Renal cortex interstitium (tissue), 11 donors: ENCODE results near the gene C6orf136. TPM values are rescaled to one million over a fixed set of nuclear protein-coding genes. Genes with fewer than 3 reads are reported as not detected.

Experiments used
- DNase-seq, 11 donors: peaks; one replicate each; pipeline ENCODE4 v3.0.0-alpha.2; 2013; ENCODE audit warnings: low read depth in 9 of 11, low spot score in 4 of 11; ENCODE audit errors: extremely low read depth in 1 of 11
- polyA plus RNA-seq, 3 donors: library from polyadenylated mRNA; unstranded; fragments of 120-200 nt; gene quantifications; one replicate each; pipeline ENCODE4 v1.2.1, GENCODE V29; 2013; ENCODE audit not compliant: insufficient read length in 3 of 3

Gene C6orf136
- polyA plus RNA-seq, 3 donors, result 18.2 to 29.8 (median 18.6) TPM

- no peak for DNase-seq
These were observed 53.4 kb downstream of the C6orf136 start for GRCh38 chr6:30700340-30700739.

Other genes starting within 250 kb of the C6orf136 start
- 100 to 1,000 TPM in 2 of 3 donors, 10 to 100 TPM in 1; 93.8 to 126 (median 103) TPM for gene HLA-E, start 157.6 kb upstream of the C6orf136 start, polyA plus RNA-seq
- gene GNL1, start 90.6 kb upstream of the C6orf136 start, polyA plus RNA-seq, result 100 to 1,000 TPM in 1 of 3 donors, 10 to 100 TPM in 2; 85.3 to 112 (median 98.3) TPM
- gene PRR3, start 89.8 kb upstream of the C6orf136 start, polyA plus RNA-seq, result 10 to 100 TPM; 30.2 to 36.8 (median 32.0) TPM
- 10 to 100 TPM; 68.1 to 74.4 (median 72.5) TPM for gene ABCF1, start 75.7 kb upstream of the C6orf136 start, polyA plus RNA-seq
- 10 to 100 TPM; 49.1 to 56.9 (median 50.0) TPM for gene PPP1R10, start 29.9 kb upstream of the C6orf136 start, polyA plus RNA-seq
- gene MRPS18B, start 29.3 kb upstream of the C6orf136 start, polyA plus RNA-seq, result 10 to 100 TPM; 60.6 to 67.9 (median 62.2) TPM
- gene ATAT1, start 20.3 kb upstream of the C6orf136 start, polyA plus RNA-seq, result 10 to 100 TPM; 39.9 to 60.5 (median 43.3) TPM
- 10 to 100 TPM; 46.2 to 51.0 (median 50.7) TPM for gene DHX16, start 25.9 kb downstream of the C6orf136 start, polyA plus RNA-seq
- 10 to 100 TPM; 29.8 to 43.1 (median 34.2) TPM for gene PPP1R18, start 39.5 kb downstream of the C6orf136 start, polyA plus RNA-seq
- gene NRM, start 43.9 kb downstream of the C6orf136 start, polyA plus RNA-seq, result 10 to 100 TPM; 34.1 to 43.5 (median 35.2) TPM
- 10 to 100 TPM; 46.4 to 51.0 (median 48.0) TPM for gene MDC1, start 70.1 kb downstream of the C6orf136 start, polyA plus RNA-seq
- 1,000 to 10,000 TPM; 1,054 to 1,337 (median 1,265) TPM for gene TUBB, start 73.2 kb downstream of the C6orf136 start, polyA plus RNA-seq
- 100 to 1,000 TPM; 134 to 139 (median 138) TPM for gene FLOT1, start 95.6 kb downstream of the C6orf136 start, polyA plus RNA-seq
- gene IER3, start 97.4 kb downstream of the C6orf136 start, polyA plus RNA-seq, result 10 to 100 TPM; 18.3 to 29.0 (median 20.2) TPM
- 100 to 1,000 TPM; 145 to 195 (median 177) TPM for gene DDR1, start 237.4 kb downstream of the C6orf136 start, polyA plus RNA-seq